ENCODE results near the gene KLHL6.

GRCh38 chr3:183468424-183468823 lies 87.1 kb downstream of the KLHL6 start:
- no peak for TF ChIP-seq USF1 (IDR thresholded peaks at IDR 0.05; ENCODE audit: borderline replicate concordance, low read depth)
- no peak for TF ChIP-seq CTCF (IDR thresholded peaks at IDR 0.05)
- no peak for TF ChIP-seq RFX5 (IDR thresholded peaks at IDR 0.05; ENCODE audit: low read length)
- TF ChIP-seq YY1 (IDR thresholded peaks at IDR 0.05; ENCODE audit: low read depth) = no peak

Data from SK-N-SH (cell line).